ENCODE results near the gene ZNF20.
"Not testable (repeated sequence)": the region's sequence is repeated elsewhere in the genome, so short reads cannot be mapped to it uniquely, and the experiment has no call there.

ZNF20 gene

GRCh38 chr19:12111943-12112637 is 28.1 kb downstream of the ZNF20 start:
- DNase-seq: no peak

GRCh38 chr19:12111176-12111575 is 29.0 kb downstream of the ZNF20 start:
- DNase-seq: no peak

GRCh38 chr19:12103909-12104308 is 36.2 kb downstream of the ZNF20 start:
- not testable (repeated sequence) for DNase-seq

DNA sequence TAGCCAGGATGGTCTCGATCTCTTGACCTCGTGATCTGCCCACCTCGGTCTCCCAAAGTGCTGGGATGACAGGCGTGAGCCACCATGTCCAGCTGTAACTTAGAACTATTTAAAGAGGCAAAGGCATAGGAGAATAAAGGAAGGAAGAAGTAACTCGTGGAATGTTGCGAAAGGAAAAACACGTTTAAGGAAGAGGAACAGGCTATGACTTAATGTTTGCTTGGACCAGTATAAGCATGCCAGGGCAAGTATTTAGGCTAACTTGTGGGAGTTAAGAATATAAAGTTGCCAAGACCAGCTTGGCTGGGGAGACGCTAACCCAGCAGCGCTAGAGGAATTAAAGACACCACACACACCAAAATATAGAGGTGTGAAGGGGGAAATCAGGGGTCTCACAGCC is 42.1 kb downstream of the ZNF20 start:
- DNase-seq: no peak

- DNase-seq: no peak
Observed at GRCh38 chr19:12095111-12095790, 44.9 kb downstream of the ZNF20 start.

GRCh38 chr19:12093777-12094176 is 46.4 kb downstream of the ZNF20 start:
- no peak for DNase-seq

DNA sequence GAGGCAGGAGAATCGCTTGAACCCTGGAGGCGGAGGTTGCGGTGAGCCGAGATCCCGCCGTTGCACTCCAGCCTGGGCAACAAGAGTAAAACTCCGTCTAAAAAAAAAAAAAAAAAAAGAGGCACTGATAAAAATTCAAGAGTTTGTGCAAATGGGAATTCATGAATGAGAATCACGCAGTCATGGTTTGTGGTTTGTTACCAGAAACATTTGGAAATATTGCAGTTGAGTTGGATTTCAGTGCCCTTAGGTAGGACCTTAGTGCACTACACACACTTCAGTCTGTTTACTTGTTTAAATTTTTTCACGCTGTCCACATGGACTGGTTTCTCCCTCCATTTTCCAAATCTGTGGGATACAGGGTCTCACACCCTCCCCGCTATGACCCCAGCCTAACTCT is 47.2 kb downstream of the ZNF20 start:
- DNase-seq: no peak

DNA sequence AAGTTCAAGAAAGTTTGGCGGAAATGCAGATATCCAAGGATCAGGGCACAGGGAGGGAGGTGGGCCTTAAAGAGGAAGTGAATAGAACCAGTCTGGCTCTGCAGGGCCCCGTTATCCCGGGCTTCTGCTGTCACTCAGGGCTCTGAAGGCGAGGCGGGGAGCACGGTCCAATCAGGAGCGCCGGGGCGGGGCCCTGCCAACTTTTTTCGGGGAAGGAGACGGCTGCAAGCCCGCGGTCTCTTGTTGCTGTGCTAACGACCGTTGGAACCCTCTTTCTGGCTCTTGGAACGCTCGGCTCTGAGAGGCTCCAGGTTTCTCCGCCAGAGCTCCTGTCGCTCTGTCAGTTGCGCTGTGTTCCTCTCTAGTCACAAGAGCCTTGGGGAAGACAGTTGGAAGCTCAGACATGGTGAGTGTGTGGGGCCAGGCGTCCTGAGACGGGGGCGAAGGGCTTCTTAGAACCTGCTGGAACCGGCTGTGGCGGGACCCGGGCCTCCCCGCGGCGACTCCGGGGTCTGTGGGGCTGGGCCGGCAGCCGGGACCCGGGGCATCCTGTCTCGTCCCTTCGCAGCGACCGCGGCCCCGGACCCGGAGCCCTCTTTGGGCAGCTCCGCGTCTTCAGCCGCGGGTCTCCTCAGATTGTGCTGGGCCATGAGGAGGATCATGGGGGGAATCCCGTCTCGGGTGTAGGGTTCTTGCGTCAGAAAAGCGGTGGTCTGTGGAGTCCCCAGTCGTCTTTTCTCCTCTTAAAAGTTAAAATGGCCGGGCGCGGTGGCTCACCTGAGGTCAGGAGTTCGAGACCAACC is 47.9 kb downstream of the ZNF20 start:
- DNase-seq: peak in 1 of 2 experiments; percentile 13

DNA sequence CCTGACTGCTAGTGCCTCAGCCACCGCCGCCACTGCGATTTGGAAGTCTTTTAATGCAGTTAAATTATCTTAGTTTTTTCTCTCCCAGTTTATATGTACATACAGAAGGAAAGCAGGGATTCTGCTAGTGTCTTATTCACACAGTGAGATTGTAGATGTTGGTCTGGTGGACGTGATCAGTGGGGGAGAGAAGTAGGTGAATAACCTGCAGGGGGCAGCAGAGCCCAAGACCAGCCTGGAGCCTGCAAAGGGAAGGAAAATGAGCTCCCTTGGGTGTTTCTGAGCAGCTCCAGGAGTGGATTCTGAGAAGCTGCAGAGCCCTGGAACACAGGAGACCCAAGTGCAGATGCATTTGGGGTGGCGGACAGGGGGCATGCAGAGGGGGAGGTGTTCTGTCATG is 49.3 kb downstream of the ZNF20 start:
- peak in 1 of 2 experiments; percentile 58 for DNase-seq

DNA sequence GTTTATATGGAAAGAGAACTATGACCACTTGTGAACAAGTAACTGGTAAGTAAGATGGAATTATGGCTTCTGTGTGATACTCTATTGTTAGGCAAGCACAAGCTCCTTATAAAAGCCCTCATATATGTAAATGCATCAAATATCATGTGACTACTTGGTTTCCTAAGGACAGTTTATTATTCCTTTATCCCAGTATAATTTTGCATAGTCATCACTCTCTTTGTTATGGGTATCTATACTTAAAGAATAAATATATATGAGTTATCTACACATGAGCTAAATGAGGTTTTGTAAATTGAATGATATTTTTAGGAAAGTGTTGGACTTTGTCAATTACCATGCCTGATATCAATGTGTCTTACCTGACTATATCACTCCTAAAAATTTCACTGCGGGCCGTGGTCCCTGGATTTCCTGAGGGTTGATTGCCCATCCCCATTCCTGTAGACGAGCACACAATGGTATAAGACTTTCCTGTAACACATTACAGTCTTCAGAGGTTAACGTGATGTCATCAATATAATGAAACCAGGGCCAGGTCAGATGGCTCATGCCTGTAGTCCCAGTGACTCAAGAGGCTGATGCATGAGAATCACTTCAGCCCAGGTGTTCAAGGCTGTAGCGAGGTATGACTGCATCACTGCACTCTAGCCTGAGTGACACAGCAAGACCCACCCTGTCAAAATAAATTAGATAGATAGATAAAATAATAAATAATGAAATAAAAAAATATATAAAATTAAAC is 54.9 kb downstream of the ZNF20 start:
- no peak for DNase-seq

- DNase-seq: not testable (repeated sequence)
Observed at GRCh38 chr19:12083336-12083735, 56.8 kb downstream of the ZNF20 start.

Data from NCI-H524 (cell line).